Measurements from ENCODE around the gene ENDOU.

ENDOU gene

DNA sequence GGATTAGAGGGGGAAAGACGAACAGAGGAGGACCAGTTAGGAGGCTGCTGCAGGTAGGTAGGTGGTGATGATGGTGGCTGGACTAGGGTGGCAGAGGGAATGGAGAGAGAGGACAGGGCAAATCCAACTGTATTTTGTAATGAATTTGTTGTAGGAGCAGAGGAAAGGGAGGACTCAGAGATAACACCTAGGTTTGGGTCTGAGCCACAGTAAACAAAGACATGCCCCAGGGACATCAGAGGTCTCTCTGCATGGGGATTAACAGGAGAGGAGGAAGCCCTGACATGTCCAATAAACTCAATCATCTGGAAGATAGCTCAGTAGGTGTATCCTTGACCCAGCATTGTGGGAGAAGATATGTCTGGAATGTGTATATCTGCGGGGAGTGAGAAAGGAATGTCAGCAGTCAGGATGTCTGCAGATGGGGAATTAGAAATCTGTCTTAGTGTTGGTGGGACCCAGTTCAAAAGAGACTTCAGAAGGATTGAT is 43.1 kb upstream of the ENDOU start:
- no peaks in the 10 kb centered on the region for H3K9me3 ChIP-seq (ENCODE audit: control insufficient read depth in 2 of 2, low read length in 2 of 2)
- no peak overlapping the region for H3K4me3 ChIP-seq (ENCODE audit: low read length in 2 of 2)
- H3K4me1 ChIP-seq (ENCODE audit: control insufficient read depth in 2 of 2, insufficient read depth in 2 of 2, low read length in 2 of 2), result peaks cover 0 to 3% of the 10 kb centered on the region in 2 donors
- H3K27me3 ChIP-seq (ENCODE audit: control insufficient read depth in 2 of 2, insufficient read depth in 2 of 2, low read length in 2 of 2), result no peaks in the 10 kb centered on the region
- no peak overlapping the region for H3K27ac ChIP-seq (ENCODE audit: low read depth in 2 of 2, low read length in 2 of 2)
- no peak overlapping the region for H3K9ac ChIP-seq (ENCODE audit: low read depth in 1 of 2, low read length in 2 of 2)
- H3K36me3 ChIP-seq (ENCODE audit: control insufficient read depth in 2 of 2, insufficient read depth in 2 of 2, low read length in 2 of 2), result no peaks in the 10 kb centered on the region

DNA sequence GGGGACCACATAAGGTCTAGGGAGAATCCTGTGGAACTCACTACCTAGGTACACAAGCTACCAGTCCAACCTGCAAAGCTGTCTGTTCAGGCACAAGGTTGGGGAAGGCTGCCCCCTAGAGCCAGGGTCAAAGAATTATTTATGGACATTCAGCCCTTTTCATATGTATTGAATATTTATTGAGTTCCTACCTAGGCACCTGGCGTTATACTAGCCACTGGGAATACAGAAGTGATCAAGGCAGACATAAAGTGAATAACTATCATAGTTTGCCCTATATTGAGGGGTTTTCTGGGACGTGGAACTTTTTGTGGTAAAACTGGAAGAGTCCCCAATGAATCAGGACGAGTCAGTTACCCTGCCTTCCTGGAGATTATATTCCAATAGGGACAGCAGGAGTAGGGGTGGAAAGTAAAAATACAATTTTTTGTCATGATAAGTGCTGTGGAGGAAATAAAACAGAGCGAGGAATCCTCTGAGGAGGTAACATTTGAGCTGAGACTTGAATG is 42.0 kb upstream of the ENDOU start:
- Histone ChIP-seq H3K27ac (ENCODE audit: low read depth in 2 of 2, low read length in 2 of 2) (no peak overlapping the region), H3K9me3 (ENCODE audit: control insufficient read depth in 2 of 2, low read length in 2 of 2) (no peaks in the 10 kb centered on the region), H3K27me3 (ENCODE audit: control insufficient read depth in 2 of 2, insufficient read depth in 2 of 2, low read length in 2 of 2) (no peaks in the 10 kb centered on the region), H3K4me3 (ENCODE audit: low read length in 2 of 2) (no peak overlapping the region), H3K9ac (ENCODE audit: low read depth in 1 of 2, low read length in 2 of 2) (no peak overlapping the region), H3K4me1 (ENCODE audit: control insufficient read depth in 2 of 2, insufficient read depth in 2 of 2, low read length in 2 of 2) (no peaks in the 10 kb centered on the region), H3K36me3 (ENCODE audit: control insufficient read depth in 2 of 2, insufficient read depth in 2 of 2, low read length in 2 of 2) (no peaks in the 10 kb centered on the region)

DNA sequence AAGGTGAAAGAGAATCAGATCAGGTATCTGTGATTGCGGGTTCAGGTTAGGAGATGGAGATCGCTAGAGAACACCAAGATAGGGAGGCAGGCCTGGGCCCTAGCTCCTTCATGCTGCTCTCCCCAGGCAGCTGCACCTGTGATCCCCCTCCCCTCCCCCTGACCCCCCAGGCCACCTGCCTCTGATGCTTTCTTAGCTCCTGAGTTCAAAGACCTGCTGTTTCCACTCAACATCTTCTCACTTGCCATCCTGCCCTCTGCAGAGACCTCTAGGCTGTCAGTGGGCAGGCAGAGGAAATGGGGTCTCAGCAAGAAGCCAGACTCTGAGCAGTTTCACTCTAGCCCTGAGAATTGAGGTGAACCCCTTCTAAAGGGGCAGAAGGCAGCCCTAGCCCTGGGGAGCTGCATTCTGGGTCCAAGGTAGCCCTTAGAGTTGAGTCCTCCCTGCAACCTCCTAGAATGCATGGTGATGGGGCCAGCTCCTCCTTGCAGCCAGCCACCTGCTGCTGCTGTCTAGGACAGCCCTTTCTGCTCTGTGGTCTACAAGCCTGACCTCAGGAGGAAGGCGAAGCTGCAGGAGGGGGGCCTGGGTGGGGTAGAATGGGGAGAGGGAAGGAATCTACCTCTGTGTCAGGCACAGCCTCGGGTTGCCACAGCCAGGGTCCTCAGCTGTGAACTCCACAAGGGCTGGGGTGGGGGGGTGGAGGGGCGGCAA is 41.4 kb upstream of the ENDOU start:
- Histone ChIP-seq H3K9me3 (ENCODE audit: control insufficient read depth in 2 of 2, low read length in 2 of 2) (no peaks in the 10 kb centered on the region), H3K4me1 (ENCODE audit: control insufficient read depth in 2 of 2, insufficient read depth in 2 of 2, low read length in 2 of 2) (no peaks in the 10 kb centered on the region), H3K9ac (ENCODE audit: low read depth in 1 of 2, low read length in 2 of 2) (no peak overlapping the region), H3K4me3 (ENCODE audit: low read length in 2 of 2) (no peak overlapping the region), H3K27me3 (ENCODE audit: control insufficient read depth in 2 of 2, insufficient read depth in 2 of 2, low read length in 2 of 2) (no peaks in the 10 kb centered on the region), H3K27ac (ENCODE audit: low read depth in 2 of 2, low read length in 2 of 2) (no peak overlapping the region), H3K36me3 (ENCODE audit: control insufficient read depth in 2 of 2, insufficient read depth in 2 of 2, low read length in 2 of 2) (no peaks in the 10 kb centered on the region)

DNA sequence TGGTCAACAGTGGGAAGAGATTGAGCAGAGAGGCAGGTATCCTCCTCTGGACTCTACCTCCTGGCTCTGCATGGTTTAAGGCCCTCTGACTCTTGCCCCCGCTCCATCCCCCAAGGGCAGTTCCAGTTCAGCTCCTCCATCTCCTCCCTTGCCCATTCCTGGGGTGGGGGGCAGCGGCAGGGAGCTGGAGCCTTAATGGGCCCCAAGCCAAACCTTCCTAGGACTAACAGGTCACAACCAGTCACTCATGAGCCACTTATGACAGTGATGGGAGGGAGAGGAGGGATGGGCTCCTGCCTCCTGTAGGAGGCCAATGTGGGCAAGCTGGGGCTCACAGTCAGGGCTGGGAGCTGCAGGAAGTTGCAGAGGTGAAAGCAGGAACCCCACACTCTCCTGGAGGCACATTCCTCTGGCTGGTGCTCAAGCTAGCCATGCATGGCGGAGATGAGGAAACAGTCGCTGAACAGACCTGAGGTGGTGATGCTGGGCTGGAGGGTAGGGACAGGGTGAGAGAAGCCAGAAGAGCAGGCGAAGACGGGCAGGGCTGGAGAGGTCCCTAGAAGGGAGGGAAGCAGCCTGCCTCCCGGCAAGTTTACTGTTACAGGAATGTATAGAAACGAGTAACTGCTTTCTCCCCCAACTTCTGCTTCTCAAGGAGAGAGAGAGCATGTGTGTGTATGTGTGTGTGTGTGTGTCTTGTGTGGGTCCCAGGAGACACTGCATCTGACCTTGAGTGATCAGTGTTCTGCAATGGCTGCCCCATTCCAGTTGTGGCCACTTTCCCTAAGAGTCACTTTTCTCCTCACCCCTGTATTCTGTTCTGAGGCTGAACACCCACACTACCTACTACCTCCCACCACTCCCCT is 38.4 kb upstream of the ENDOU start:
- no peak overlapping the region for H3K27ac ChIP-seq (ENCODE audit: low read depth in 2 of 2, low read length in 2 of 2)
- peaks cover 8 to 9% of the 10 kb centered on the region in 2 donors for H3K4me1 ChIP-seq (ENCODE audit: control insufficient read depth in 2 of 2, insufficient read depth in 2 of 2, low read length in 2 of 2)
- no peaks in the 10 kb centered on the region for H3K36me3 ChIP-seq (ENCODE audit: control insufficient read depth in 2 of 2, insufficient read depth in 2 of 2, low read length in 2 of 2)
- no peaks in the 10 kb centered on the region for H3K9me3 ChIP-seq (ENCODE audit: control insufficient read depth in 2 of 2, low read length in 2 of 2)
- no peak overlapping the region for H3K9ac ChIP-seq (ENCODE audit: low read depth in 1 of 2, low read length in 2 of 2)
- H3K4me3 ChIP-seq (ENCODE audit: low read length in 2 of 2), result no peak overlapping the region
- H3K27me3 ChIP-seq (ENCODE audit: control insufficient read depth in 2 of 2, insufficient read depth in 2 of 2, low read length in 2 of 2), result no peaks in the 10 kb centered on the region

DNA sequence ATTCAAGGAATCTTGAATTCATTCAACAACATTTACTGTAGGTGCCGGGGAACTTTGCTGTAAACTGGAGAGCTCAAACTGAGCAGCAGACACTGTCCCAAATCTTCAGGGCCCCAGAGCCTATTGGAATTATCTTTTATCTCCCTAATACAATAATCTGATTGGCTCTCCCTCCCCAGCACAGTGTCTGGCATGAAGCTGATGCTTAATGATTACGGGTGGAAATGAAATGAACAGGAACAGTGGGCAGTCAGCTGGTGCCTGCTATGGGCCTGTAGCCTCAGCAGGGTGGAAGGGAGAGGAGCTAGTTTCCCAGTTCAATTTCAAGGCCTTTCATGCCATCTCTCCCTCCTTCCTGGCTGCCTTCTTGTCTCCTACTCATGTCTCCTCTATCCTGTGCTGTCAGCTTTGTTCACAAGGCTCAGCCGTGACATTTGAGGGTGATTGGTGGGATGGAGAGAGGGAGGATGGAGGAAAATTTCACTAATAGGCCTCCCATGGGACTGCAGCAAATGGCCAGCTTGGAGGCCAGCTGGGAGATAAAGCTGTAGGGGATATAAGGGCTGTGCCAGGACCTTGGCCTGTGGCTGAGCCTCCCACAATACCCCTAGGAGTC is 37.7 kb upstream of the ENDOU start:
- Histone ChIP-seq H3K4me1 (ENCODE audit: control insufficient read depth in 2 of 2, insufficient read depth in 2 of 2, low read length in 2 of 2) (peaks cover 13 to 15% of the 10 kb centered on the region in 2 donors), H3K27ac (ENCODE audit: low read depth in 2 of 2, low read length in 2 of 2) (no peak overlapping the region), H3K9ac (ENCODE audit: low read depth in 1 of 2, low read length in 2 of 2) (no peak overlapping the region), H3K4me3 (ENCODE audit: low read length in 2 of 2) (no peak overlapping the region), H3K36me3 (ENCODE audit: control insufficient read depth in 2 of 2, insufficient read depth in 2 of 2, low read length in 2 of 2) (no peaks in the 10 kb centered on the region), H3K27me3 (ENCODE audit: control insufficient read depth in 2 of 2, insufficient read depth in 2 of 2, low read length in 2 of 2) (no peaks in the 10 kb centered on the region), H3K9me3 (ENCODE audit: control insufficient read depth in 2 of 2, low read length in 2 of 2) (no peaks in the 10 kb centered on the region)

DNA sequence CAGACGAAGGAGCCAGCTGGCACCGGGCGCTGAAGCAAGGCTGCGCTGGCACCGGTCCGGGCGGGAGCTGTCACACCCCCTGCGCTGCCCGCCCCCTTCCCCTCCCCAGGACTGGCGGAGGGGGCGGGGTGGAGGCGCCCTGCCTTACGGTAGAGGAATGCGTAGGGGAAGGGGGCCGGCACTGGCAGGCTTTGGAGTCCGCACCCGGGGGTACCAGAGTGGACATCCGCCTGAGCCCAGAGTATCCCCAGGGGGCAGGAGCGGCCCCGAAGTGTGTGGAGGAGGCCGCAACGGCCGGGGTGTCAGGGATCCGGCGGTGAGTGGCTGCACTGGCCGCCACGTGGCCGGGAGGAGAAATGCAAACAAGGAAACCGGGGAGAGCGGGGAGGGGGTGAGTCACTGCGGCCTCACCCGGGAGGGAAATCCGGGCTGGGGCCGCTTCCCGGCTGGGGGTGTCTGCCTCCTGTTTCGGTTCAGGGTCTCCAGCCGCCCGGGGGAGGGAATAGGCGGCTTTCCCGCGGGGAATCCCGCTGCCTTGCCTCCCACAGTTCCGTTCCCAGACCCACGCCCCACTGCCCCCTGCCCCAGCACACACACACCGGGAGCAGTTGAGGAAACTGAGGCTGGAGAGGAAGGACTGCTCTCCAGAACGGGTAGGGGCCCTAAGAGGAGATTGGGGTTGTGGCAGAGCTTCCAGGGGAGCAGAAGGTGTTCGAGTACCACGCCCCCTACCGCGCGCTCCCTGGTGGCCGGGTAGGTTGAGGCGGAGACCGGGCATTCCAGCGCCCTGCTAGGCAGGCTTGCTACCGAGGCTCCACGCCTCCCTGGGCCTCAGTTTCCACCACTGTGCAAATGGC is 33.8 kb upstream of the ENDOU start, which contains the start of gene RAPGEF3:
Gene RAPGEF3 (minus strand): TSS at position 47 of the 857 bp plus-strand sequence. CDS start 324 bp downstream, outside the sequence.
- H3K4me1 ChIP-seq (ENCODE audit: control insufficient read depth in 2 of 2, insufficient read depth in 2 of 2, low read length in 2 of 2), result peaks cover 38 to 41% of the 10 kb centered on the region in 2 donors
- H3K27ac ChIP-seq (ENCODE audit: low read depth in 2 of 2, low read length in 2 of 2), result peak within 1 kb of the TSS; percentile 78 to 79

DNA sequence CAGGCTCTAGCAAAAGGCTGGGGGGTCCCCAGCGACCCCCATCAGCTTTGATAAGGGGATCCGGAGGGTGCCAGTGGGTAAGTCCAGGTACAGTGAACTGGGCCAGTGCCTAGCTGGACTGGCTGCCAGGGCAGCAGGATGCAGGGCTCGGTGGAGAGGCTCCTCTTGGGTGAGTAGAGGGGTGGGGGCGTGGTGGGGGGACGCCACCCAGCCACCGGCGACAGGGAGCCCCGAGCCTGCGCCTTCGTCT is 33.2 kb upstream of the ENDOU start:
- peak overlapping the region; percentile 78 to 79 for H3K27ac ChIP-seq (ENCODE audit: low read depth in 2 of 2, low read length in 2 of 2)
- no peaks in the 10 kb centered on the region for H3K27me3 ChIP-seq (ENCODE audit: control insufficient read depth in 2 of 2, insufficient read depth in 2 of 2, low read length in 2 of 2)
- H3K4me3 ChIP-seq (ENCODE audit: low read length in 2 of 2), result peak overlapping the region; percentile 76 to 78
- no peaks in the 10 kb centered on the region for H3K9me3 ChIP-seq (ENCODE audit: control insufficient read depth in 2 of 2, low read length in 2 of 2)
- no peaks in the 10 kb centered on the region for H3K36me3 ChIP-seq (ENCODE audit: control insufficient read depth in 2 of 2, insufficient read depth in 2 of 2, low read length in 2 of 2)
- peaks cover 43 to 46% of the 10 kb centered on the region in 2 donors for H3K4me1 ChIP-seq (ENCODE audit: control insufficient read depth in 2 of 2, insufficient read depth in 2 of 2, low read length in 2 of 2)
- H3K9ac ChIP-seq (ENCODE audit: low read depth in 1 of 2, low read length in 2 of 2), result peak overlapping the region; percentile 52 to 88

More for the DNA sequence above, 33.8 kb upstream of the ENDOU start, which contains the start of gene RAPGEF3:
- peak within 1 kb of the TSS; percentile 76 to 78 for H3K4me3 ChIP-seq (ENCODE audit: low read length in 2 of 2)
- no peaks in the 10 kb centered on the region for H3K27me3 ChIP-seq (ENCODE audit: control insufficient read depth in 2 of 2, insufficient read depth in 2 of 2, low read length in 2 of 2)
- H3K9me3 ChIP-seq (ENCODE audit: control insufficient read depth in 2 of 2, low read length in 2 of 2), result no peaks in the 10 kb centered on the region
- peak within 1 kb of the TSS; percentile 86 to 88 for H3K9ac ChIP-seq (ENCODE audit: low read depth in 1 of 2, low read length in 2 of 2)
- no peaks in the 10 kb centered on the region for H3K36me3 ChIP-seq (ENCODE audit: control insufficient read depth in 2 of 2, insufficient read depth in 2 of 2, low read length in 2 of 2)

DNA sequence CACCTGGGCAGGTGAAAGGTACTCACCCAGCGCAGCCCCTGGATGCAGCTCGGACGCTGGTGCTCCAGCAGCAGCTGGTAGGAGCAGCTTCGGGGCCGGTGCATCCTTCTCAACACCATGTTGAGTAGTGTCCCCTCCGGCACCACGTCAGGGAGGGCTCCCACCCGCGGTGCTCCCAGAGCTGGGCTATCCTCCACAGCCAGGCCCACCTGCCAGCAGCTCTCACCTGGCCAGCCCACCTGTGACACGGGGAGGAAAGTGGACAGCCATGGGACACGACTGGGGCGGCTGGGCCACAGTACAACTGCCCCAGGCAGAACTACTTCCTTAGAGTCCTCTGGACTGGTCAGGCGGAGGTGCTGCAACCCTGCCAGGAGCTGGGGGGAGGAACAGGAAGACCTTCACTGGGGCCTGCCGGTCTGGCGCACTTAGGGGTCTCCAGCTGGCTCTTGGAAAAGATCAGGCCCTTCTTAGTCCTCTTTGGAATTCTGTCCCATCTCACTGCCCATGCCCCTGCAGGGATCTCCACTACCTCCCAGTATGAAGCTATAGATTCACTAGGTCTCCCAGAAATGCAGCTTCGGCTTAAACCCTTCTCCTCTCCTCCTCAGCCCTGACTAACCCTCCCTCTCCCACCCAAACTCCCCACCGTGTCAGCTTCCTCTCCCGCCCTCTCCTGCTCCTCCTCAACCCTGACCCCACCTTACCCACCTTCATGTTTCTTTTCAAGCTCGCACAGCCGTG is 32.7 kb upstream of the ENDOU start:
- Histone ChIP-seq H3K9ac (ENCODE audit: low read depth in 1 of 2, low read length in 2 of 2) (peak overlapping the region; percentile 52 to 88), H3K9me3 (ENCODE audit: control insufficient read depth in 2 of 2, low read length in 2 of 2) (no peaks in the 10 kb centered on the region), H3K4me3 (ENCODE audit: low read length in 2 of 2) (peak overlapping the region; percentile 76 to 78), H3K4me1 (ENCODE audit: control insufficient read depth in 2 of 2, insufficient read depth in 2 of 2, low read length in 2 of 2) (peaks cover 48 to 51% of the 10 kb centered on the region in 2 donors), H3K36me3 (ENCODE audit: control insufficient read depth in 2 of 2, insufficient read depth in 2 of 2, low read length in 2 of 2) (no peaks in the 10 kb centered on the region), H3K27ac (ENCODE audit: low read depth in 2 of 2, low read length in 2 of 2) (peak overlapping the region; percentile 78 to 79), H3K27me3 (ENCODE audit: control insufficient read depth in 2 of 2, insufficient read depth in 2 of 2, low read length in 2 of 2) (no peaks in the 10 kb centered on the region)

DNA sequence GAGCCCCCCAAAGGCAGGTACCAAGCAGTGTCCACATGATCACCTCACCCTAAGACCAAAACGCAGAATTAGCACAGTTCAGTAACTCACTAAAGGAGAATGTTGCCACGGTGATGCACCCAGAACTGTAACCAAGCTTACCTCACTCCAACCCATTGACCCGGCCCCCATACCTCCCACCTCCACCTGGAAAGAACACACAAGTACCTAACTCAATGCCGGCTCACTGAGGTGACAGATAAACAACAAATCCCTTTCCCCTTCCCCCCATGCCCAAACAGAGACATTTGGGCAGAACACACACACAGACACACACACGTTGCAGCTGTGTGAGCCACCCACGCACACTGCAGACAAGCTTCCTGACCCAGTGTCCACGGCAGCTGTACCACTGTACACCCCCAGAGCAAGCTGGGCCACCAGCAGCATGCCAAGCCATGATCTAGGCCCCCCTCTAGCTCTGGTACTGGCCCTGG is 32.1 kb upstream of the ENDOU start:
- Histone ChIP-seq H3K27me3 (ENCODE audit: control insufficient read depth in 2 of 2, insufficient read depth in 2 of 2, low read length in 2 of 2) (no peaks in the 10 kb centered on the region), H3K27ac (ENCODE audit: low read depth in 2 of 2, low read length in 2 of 2) (peak overlapping the region; percentile 4 to 58), H3K4me1 (ENCODE audit: control insufficient read depth in 2 of 2, insufficient read depth in 2 of 2, low read length in 2 of 2) (peaks cover 50 to 55% of the 10 kb centered on the region in 2 donors), H3K4me3 (ENCODE audit: low read length in 2 of 2) (peak overlapping the region; percentile 42 to 78), H3K36me3 (ENCODE audit: control insufficient read depth in 2 of 2, insufficient read depth in 2 of 2, low read length in 2 of 2) (no peaks in the 10 kb centered on the region), H3K9me3 (ENCODE audit: control insufficient read depth in 2 of 2, low read length in 2 of 2) (no peaks in the 10 kb centered on the region), H3K9ac (ENCODE audit: low read depth in 1 of 2, low read length in 2 of 2) (no peak overlapping the region)
